Neural cell (in vitro differentiated cells): ENCODE measurements around the gene ALPI. TPM values are rescaled to one million over a fixed set of nuclear protein-coding genes. Genes with fewer than 3 reads are reported as not detected.

Experiments
- H2AFZ ChIP-seq: fragments of 200-600, 300-800 bp; sonication (generic), shearing (Covaris generic); 2 replicates; pipeline ENCODE4 v1.6.0; 2014; ENCODE audit warnings: low read depth, mild to moderate bottlenecking, antibody characterized with exemption, low read length, moderate library complexity
- H3F3A ChIP-seq: fragments of 200-600 bp; shearing (Covaris generic); 2 replicates; pipeline ENCODE4 v1.6.1; 2016; ENCODE audit warnings: mild to moderate bottlenecking, moderate library complexity, mixed read lengths, antibody characterized with exemption, low read length; ENCODE audit not compliant: insufficient read depth, poor library complexity, severe bottlenecking
- H3K27ac ChIP-seq: fragments of 200-600, 300-800 bp; sonication (generic), shearing (Covaris generic); 2 replicates; pipeline ENCODE4 v1.5.1; 2014; ENCODE audit warnings: mild to moderate bottlenecking, low read length, moderate library complexity
- H3K27me3 ChIP-seq: fragments of 300-800, 200-600 bp; sonication (generic), shearing (Covaris generic); 2 replicates; pipeline ENCODE4 v1.6.0; 2014; ENCODE audit warnings: mild to moderate bottlenecking, low read depth, low read length, moderate library complexity; ENCODE audit not compliant: insufficient read depth
- H3K36me3 ChIP-seq: fragments of 300-800, 200-600 bp; sonication (generic), shearing (Covaris generic); 2 replicates; pipeline ENCODE4 v1.5.1; 2014; ENCODE audit warnings: mild to moderate bottlenecking, antibody characterized with exemption, low read length, moderate library complexity; ENCODE audit not compliant: insufficient read depth
- H3K4me2 ChIP-seq: fragments of 300-800, 200-600 bp; sonication (generic), shearing (Covaris generic); 2 replicates; pipeline ENCODE4 v1.6.0; 2014; ENCODE audit warnings: mild to moderate bottlenecking, low read length
- H3K4me3 ChIP-seq: fragments of 300-800, 200-600 bp; sonication (generic), shearing (Covaris generic); 2 replicates; pipeline ENCODE4 v1.5.1; 2014; ENCODE audit warnings: mild to moderate bottlenecking, low read length, moderate library complexity
- H3K79me2 ChIP-seq: fragments of 200-600 bp; shearing (Covaris generic); replicated peaks from 2 replicates; pipeline ENCODE4 v1.6.0; 2014; ENCODE audit warnings: mild to moderate bottlenecking, low read length, moderate library complexity; ENCODE audit not compliant: insufficient read depth
- H3K9ac ChIP-seq: fragments of 300-800, 200-600 bp; sonication (generic), shearing (Covaris generic); 2 replicates; pipeline ENCODE4 v1.6.1; 2016; ENCODE audit warnings: mild to moderate bottlenecking, low read length, mixed read lengths
- H3K9me2 ChIP-seq: fragments of 200-600 bp; shearing (Covaris generic); 2 replicates; pipeline ENCODE4 v1.6.1; 2016; ENCODE audit warnings: mild to moderate bottlenecking, low read length, mixed read lengths; ENCODE audit not compliant: insufficient read depth
- H3K9me3 ChIP-seq: fragments of 200-600, 300-800 bp; sonication (generic), shearing (Covaris generic); 2 replicates; pipeline ENCODE4 v1.6.1; 2016; ENCODE audit warnings: mild to moderate bottlenecking, mixed run types, low read length, moderate library complexity, mixed read lengths
- H4K20me1 ChIP-seq: fragments of 200-600 bp; shearing (Covaris generic); 2 replicates; pipeline ENCODE4 v1.6.1; 2016; ENCODE audit warnings: mild to moderate bottlenecking, mixed run types; ENCODE audit not compliant: insufficient read depth
- EP300 ChIP-seq: fragments of 450-650 bp; conservative IDR thresholded peaks from 2 replicates; pipeline ENCODE4 v1.6.1; 2014; ENCODE audit warnings: antibody characterized with exemption, mild to moderate bottlenecking, moderate library complexity; ENCODE audit not compliant: poor library complexity, severe bottlenecking
- EZH2 ChIP-seq: fragments of 200-600, 300-800 bp; shearing (Covaris generic), sonication (generic); IDR thresholded peaks from 2 replicates; pipeline ENCODE4 v1.6.1; 2014; ENCODE audit warnings: antibody characterized with exemption, low read length, borderline replicate concordance, mild to moderate bottlenecking; ENCODE audit not compliant: insufficient read depth, poor library complexity, severe bottlenecking
- MXI1 ChIP-seq: fragments of 450-650 bp; conservative IDR thresholded peaks from 2 replicates; pipeline ENCODE4 v1.6.1; 2014; ENCODE audit warnings: antibody characterized with exemption, mild to moderate bottlenecking; ENCODE audit not compliant: poor library complexity, severe bottlenecking
- POLR2AphosphoS5 ChIP-seq: IDR thresholded peaks from 2 replicates; pipeline ENCODE4 v1.6.1; 2012
- RAD21 ChIP-seq: fragments of 450-650 bp; conservative IDR thresholded peaks from 2 replicates; pipeline ENCODE4 v1.6.1; 2014; ENCODE audit warnings: antibody characterized with exemption, mild to moderate bottlenecking, moderate library complexity
- SMC3 ChIP-seq: fragments of 450-650 bp; conservative IDR thresholded peaks from 2 replicates; pipeline ENCODE4 v1.6.1; 2014; ENCODE audit warnings: antibody characterized with exemption, mild to moderate bottlenecking, moderate library complexity; ENCODE audit not compliant: poor library complexity
- TAF1 ChIP-seq: IDR thresholded peaks from 2 replicates; pipeline ENCODE4 v1.6.1; 2012; ENCODE audit warnings: low read depth
- polyA plus RNA-seq: library from polyadenylated mRNA; depleted of rRNA; stranded (reverse); fragments of >200 nt; gene quantifications from 2 replicates; pipeline ENCODE4 v1.2.3, GENCODE V29; 2014
- TF ChIP-seq, protein P1 (sequence below): fragments of 450-650 bp; IDR thresholded peaks from 2 replicates; pipeline ENCODE4 v1.5.1; 2014; ENCODE audit warnings: antibody characterized with exemption, mild to moderate bottlenecking, moderate library complexity; ENCODE audit not compliant: poor library complexity, severe bottlenecking
- TF ChIP-seq, protein P2 (sequence below): IDR thresholded peaks from 2 replicates; pipeline ENCODE4 v1.6.1; 2012; ENCODE audit warnings: borderline replicate concordance

Gene ALPI
- polyA plus RNA-seq, 1 donor from 2014 or later, result not detected

DNA sequence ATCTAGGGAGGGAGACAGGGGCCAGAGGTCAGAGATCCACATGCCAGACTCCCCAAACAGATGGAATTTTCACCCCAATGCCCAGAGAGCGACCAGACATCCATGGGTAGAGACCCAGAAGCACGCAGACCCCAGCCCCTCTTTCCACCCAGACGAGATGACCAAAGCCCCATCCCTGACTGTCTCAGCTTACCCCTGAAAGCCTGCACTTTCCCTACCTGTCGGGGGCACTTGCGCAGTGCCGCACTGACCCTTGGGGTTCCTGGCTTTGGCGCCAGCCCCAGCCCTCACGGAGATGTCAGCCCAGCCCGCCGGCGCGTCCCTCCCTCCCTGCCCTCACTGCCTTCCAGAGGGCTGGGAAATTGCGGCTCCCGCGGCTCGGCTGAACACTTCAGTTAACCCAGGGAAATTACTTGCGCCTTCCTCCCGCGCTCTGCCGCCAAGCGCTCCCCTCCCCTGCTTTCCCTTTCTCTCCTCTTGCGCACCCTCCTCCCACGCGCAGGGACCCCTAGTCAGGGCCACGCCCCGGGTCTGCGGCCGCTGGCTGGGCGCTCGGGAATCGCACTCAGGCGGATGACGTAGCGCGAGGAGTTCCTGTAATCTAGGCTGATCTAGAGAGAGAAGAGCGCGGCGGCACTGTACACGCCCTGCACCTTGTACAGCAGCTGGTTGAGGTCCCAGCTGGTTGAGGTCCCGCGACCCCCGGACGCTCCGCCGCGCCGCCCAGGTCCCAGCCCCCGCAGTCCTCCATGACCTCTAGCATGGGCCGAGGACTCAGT, 37.3 kb upstream of the ALPI start:
- Histone ChIP-seq H3K9me2 (no peaks in the 10 kb centered on the region), H4K20me1 (no peaks in the 10 kb centered on the region), H3K27ac (no peak overlapping the region), H3K4me3 (peak overlapping the region; percentile 69), H3K79me2 (no peaks in the 10 kb centered on the region), H3K4me2 (peak overlapping the region; percentile 51), H3K27me3 (peaks cover 65% of the 10 kb centered on the region), H3F3A (no peaks in the 10 kb centered on the region), H3K9ac (peak overlapping the region; percentile 34), H2AFZ (no peak overlapping the region), H3K9me3 (peaks cover 17% of the 10 kb centered on the region), H3K36me3 (no peaks in the 10 kb centered on the region)
- no peak for TF ChIP-seq TAF1
- TF ChIP-seq EZH2, result no peak
- no peak for TF ChIP-seq RAD21

DNA sequence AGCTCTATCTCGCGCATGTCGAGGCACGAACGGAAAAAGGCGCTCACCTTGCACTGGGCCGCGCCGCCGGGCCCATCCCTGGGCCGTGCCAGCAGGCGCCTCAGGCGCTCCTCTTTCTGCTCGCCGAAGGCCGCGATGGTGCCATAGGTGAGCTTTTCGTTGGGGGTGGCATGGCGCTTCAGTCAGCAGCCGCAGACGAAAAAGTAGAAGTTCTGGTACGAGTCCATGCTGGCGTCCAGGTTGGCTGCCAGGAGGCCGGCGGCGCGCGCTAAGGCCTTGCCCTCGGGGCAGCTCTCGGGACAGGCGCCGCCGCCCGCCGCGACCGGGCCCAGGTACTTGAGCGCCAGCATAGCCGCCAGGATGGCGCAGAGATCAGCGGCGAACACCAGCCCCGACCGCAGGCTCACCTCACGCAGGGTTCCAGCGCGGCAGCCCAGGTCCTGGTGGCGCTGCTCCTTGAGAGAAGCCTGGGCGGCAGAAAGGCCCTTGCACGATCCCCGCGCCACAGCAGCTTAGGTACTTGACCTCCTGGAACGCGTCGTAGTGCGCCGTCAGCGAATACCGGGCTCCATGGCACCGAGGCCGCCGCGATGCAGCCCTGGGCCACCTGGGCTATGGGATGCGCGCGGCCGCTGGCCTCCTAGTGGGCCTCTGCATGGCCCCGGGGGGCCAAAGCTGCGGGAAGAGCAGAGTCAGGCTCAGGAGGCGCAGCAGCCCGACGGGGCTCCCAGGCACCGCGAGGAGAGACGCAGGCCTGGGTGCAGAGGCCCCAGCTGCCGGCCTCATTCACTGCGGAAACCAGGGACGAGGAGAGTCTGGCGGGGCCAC, 36.5 kb upstream of the ALPI start:
- Histone ChIP-seq H2AFZ (no peak overlapping the region), H3K4me3 (peak overlapping the region; percentile 69)

DNA sequence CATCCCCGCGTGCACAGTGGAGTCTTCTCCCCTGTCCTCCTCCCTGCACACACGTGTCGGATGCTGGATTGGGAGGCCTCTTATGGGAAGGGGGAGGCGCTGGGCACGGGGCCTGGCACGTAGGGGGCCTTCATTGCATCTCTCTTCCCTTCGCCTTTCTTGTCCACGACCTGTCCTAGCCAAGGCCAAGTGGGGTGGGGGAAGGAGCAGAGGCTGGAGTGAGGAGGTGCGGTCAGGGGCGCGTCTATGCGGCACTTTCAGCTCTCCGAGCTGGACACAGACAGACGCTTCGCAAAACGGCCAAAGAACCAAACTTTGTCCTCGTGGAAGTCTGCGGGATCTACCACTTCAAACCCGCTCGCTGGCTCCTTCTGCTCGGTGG, 35.9 kb upstream of the ALPI start:
- Histone ChIP-seq H3F3A (no peaks in the 10 kb centered on the region), H3K9ac (peak overlapping the region; percentile 40), H4K20me1 (no peaks in the 10 kb centered on the region), H3K4me3 (peak overlapping the region; percentile 69), H3K27me3 (peaks cover 75% of the 10 kb centered on the region), H3K9me3 (peaks cover 17% of the 10 kb centered on the region), H2AFZ (no peak overlapping the region), H3K27ac (no peak overlapping the region), H3K36me3 (no peaks in the 10 kb centered on the region), H3K79me2 (no peaks in the 10 kb centered on the region), H3K9me2 (no peaks in the 10 kb centered on the region), H3K4me2 (no peak overlapping the region)
- TF ChIP-seq SMC3, result no peak

More for the DNA sequence above, 36.5 kb upstream of the ALPI start:
- Histone ChIP-seq H3F3A (no peaks in the 10 kb centered on the region), H3K9me3 (peaks cover 17% of the 10 kb centered on the region), H3K36me3 (no peaks in the 10 kb centered on the region), H3K9ac (peak overlapping the region; percentile 34), H3K9me2 (no peaks in the 10 kb centered on the region), H3K27me3 (peaks cover 72% of the 10 kb centered on the region), H4K20me1 (no peaks in the 10 kb centered on the region), H3K4me2 (no peak overlapping the region), H3K79me2 (no peaks in the 10 kb centered on the region), H3K27ac (no peak overlapping the region)
- TF ChIP-seq TAF1, result no peak

DNA sequence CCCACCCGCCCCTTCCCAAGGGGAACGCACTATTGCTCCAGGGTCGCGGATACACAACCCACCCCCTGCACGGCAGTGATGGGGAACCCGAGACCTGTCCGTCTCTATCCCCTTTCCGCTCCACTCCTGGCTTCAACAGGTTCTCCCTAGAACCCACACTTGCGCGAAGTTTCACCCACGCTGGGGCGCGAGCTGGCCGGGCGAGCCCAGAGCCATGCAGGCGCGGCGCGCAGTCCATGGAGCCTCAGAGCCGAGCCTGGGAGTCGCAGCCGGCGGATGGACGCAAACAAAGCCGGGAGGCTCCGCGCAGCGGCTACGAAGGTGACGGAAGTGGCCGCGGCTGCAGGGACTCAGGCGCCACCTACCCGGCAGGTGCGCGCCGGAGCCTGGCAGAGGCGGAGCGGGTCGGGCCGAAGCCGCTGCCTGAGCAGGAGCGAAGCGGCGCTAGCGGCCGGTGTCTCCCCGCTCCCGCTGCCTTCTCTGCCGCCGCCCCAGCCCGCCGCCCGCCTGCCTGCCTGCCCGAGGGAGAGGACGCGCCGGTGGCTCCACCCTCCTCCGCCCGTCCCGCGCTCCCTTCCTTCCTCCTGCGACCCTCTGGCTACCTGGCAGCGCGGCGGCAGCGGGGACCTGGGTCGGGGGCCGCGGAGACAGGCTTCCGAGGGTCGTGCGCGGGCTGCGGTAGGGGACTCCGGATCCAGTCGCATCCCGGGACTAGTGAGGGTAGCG, 35.3 kb upstream of the ALPI start:
- Histone ChIP-seq H2AFZ (no peak overlapping the region), H3K4me3 (peak overlapping the region; percentile 69), H3K9me2 (no peaks in the 10 kb centered on the region), H3K79me2 (no peaks in the 10 kb centered on the region), H3K9me3 (peaks cover 17% of the 10 kb centered on the region), H3K27me3 (peaks cover 77% of the 10 kb centered on the region), H3K4me2 (peak overlapping the region; percentile 32), H4K20me1 (no peaks in the 10 kb centered on the region), H3K9ac (peak overlapping the region; percentile 40), H3K27ac (no peak overlapping the region), H3K36me3 (no peaks in the 10 kb centered on the region), H3F3A (no peaks in the 10 kb centered on the region)
- TF ChIP-seq SMC3 (no peak), POLR2AphosphoS5 (no peak), EP300 (no peak), EZH2 (no peak), MXI1 (no peak), RAD21 (peak; percentile 20), TAF1 (no peak)
- TF ChIP-seq, protein P1, sequence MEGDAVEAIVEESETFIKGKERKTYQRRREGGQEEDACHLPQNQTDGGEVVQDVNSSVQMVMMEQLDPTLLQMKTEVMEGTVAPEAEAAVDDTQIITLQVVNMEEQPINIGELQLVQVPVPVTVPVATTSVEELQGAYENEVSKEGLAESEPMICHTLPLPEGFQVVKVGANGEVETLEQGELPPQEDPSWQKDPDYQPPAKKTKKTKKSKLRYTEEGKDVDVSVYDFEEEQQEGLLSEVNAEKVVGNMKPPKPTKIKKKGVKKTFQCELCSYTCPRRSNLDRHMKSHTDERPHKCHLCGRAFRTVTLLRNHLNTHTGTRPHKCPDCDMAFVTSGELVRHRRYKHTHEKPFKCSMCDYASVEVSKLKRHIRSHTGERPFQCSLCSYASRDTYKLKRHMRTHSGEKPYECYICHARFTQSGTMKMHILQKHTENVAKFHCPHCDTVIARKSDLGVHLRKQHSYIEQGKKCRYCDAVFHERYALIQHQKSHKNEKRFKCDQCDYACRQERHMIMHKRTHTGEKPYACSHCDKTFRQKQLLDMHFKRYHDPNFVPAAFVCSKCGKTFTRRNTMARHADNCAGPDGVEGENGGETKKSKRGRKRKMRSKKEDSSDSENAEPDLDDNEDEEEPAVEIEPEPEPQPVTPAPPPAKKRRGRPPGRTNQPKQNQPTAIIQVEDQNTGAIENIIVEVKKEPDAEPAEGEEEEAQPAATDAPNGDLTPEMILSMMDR, result peak; percentile 40
- TF ChIP-seq, protein P2, sequence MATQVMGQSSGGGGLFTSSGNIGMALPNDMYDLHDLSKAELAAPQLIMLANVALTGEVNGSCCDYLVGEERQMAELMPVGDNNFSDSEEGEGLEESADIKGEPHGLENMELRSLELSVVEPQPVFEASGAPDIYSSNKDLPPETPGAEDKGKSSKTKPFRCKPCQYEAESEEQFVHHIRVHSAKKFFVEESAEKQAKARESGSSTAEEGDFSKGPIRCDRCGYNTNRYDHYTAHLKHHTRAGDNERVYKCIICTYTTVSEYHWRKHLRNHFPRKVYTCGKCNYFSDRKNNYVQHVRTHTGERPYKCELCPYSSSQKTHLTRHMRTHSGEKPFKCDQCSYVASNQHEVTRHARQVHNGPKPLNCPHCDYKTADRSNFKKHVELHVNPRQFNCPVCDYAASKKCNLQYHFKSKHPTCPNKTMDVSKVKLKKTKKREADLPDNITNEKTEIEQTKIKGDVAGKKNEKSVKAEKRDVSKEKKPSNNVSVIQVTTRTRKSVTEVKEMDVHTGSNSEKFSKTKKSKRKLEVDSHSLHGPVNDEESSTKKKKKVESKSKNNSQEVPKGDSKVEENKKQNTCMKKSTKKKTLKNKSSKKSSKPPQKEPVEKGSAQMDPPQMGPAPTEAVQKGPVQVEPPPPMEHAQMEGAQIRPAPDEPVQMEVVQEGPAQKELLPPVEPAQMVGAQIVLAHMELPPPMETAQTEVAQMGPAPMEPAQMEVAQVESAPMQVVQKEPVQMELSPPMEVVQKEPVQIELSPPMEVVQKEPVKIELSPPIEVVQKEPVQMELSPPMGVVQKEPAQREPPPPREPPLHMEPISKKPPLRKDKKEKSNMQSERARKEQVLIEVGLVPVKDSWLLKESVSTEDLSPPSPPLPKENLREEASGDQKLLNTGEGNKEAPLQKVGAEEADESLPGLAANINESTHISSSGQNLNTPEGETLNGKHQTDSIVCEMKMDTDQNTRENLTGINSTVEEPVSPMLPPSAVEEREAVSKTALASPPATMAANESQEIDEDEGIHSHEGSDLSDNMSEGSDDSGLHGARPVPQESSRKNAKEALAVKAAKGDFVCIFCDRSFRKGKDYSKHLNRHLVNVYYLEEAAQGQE, result no peak
